Brain microvascular endothelial cell (primary cell): ENCODE data around the gene CYTH4.
"Not testable (repeated sequence)": the region's sequence is repeated elsewhere in the genome, so short reads cannot be mapped to it uniquely, and the experiment has no call there.

Experiments used
- DNase-seq: peaks from one replicate; pipeline ENCODE4 v3.0.0-alpha.2; 2020
- H3K27ac ChIP-seq: fragments of 250-450 bp; sonication (Bioruptor Pico); 2 replicates; pipeline ENCODE4 v1.5.1; 2020; ENCODE audit warnings: mild to moderate bottlenecking, moderate library complexity
- H3K27me3 ChIP-seq: fragments of 250-450 bp; sonication (Bioruptor Pico); replicated peaks from 2 replicates; pipeline ENCODE4 v1.5.1; 2020; ENCODE audit warnings: mild to moderate bottlenecking
- H3K36me3 ChIP-seq: fragments of 250-450 bp; sonication (Bioruptor Pico); replicated peaks from 2 replicates; pipeline ENCODE4 v1.5.1; 2020; ENCODE audit warnings: mild to moderate bottlenecking
- H3K4me3 ChIP-seq: 2 replicates; pipeline ENCODE4 v1.5.1; 2011; ENCODE audit warnings: low read depth, mild to moderate bottlenecking, control low read depth, low read length, moderate library complexity
- CTCF ChIP-seq: IDR thresholded peaks from 2 replicates; pipeline ENCODE4 v1.5.1; 2011; ENCODE audit warnings: low read depth, mild to moderate bottlenecking, moderate library complexity, low read length, control low read depth, inconsistent platforms; ENCODE audit errors: missing control alignments
- in situ Hi-C: cut with HindIII; loops from 2 replicates; pipeline ENCODE4 v1.10.0; 2017; ENCODE audit warnings: low sequenced_read_pairs, low pct_ligation_motif_present

CYTH4 gene

GRCh38 chr22:37248251-37248650 lies 34.1 kb upstream of the CYTH4 start:
- no peak for DNase-seq
- H3K27me3 ChIP-seq, result no peaks in the 10 kb centered on the region
- H3K27ac ChIP-seq, result no peak overlapping the region
- no peaks in the 10 kb centered on the region for H3K36me3 ChIP-seq
- in situ Hi-C loops, result no loop called here
- no peak overlapping the region for H3K4me3 ChIP-seq
- TF ChIP-seq CTCF, result no peak

GRCh38 chr22:37249986-37250385 lies 32.3 kb upstream of the CYTH4 start:
- Histone ChIP-seq H3K4me3 (no peak overlapping the region), H3K27ac (no peak overlapping the region), H3K36me3 (no peaks in the 10 kb centered on the region), H3K27me3 (no peaks in the 10 kb centered on the region)
- DNase-seq, result no peak
- in situ Hi-C loops, result no loop called here
- TF ChIP-seq CTCF, result no peak

- H3K36me3 ChIP-seq, H3K27me3 ChIP-seq, in situ Hi-C loops, H3K27ac ChIP-seq, H3K4me3 ChIP-seq, DNase-seq: not testable (repeated sequence)
Observed at GRCh38 chr22:37251836-37252235, 30.5 kb upstream of the CYTH4 start.

- DNase-seq, result no peak
- no peak overlapping the region for H3K4me3 ChIP-seq
- H3K27me3 ChIP-seq, result no peaks in the 10 kb centered on the region
- TF ChIP-seq CTCF, result peak; percentile 59
- in situ Hi-C loops, result no loop called here
- H3K27ac ChIP-seq, result no peak overlapping the region
- H3K36me3 ChIP-seq, result no peaks in the 10 kb centered on the region
Observed at GRCh38 chr22:37253126-37253660, 29.1 kb upstream of the CYTH4 start.

- Histone ChIP-seq H3K27ac (peak overlapping the region; percentile 65), H3K27me3 (no peaks in the 10 kb centered on the region), H3K4me3 (no peak overlapping the region), H3K36me3 (no peaks in the 10 kb centered on the region)
- no peak for TF ChIP-seq CTCF
- peak; percentile 73 for DNase-seq
- in situ Hi-C loops, result no loop called here
Observed at GRCh38 chr22:37254209-37254866, 28.0 kb upstream of the CYTH4 start.

- Histone ChIP-seq H3K4me3 (no peak overlapping the region), H3K27me3 (no peaks in the 10 kb centered on the region), H3K27ac (peak overlapping the region; percentile 65), H3K36me3 (no peaks in the 10 kb centered on the region)
- in situ Hi-C loops, result no loop called here
- no peak for TF ChIP-seq CTCF
- DNase-seq, result peak; percentile 47
Observed at GRCh38 chr22:37254867-37255233, 27.5 kb upstream of the CYTH4 start.
